Stimulated activated CD4-positive, alpha-beta T cell treated with anti-CD3 and anti-CD28 coated beads, Interleukin-1b, Interleukin-23, amount 100 ng/mL, for 48 hours (primary cell): ENCODE measurements around the gene GEMIN4.
"Not testable (repeated sequence)": the region's sequence is repeated elsewhere in the genome, so short reads cannot be mapped to it uniquely, and the experiment has no call there.

Experiments
- DNase-seq: peaks from one replicate; pipeline ENCODE4 v3.0.0-alpha.2; 2020

GEMIN4 gene

GRCh38 chr17:752002-752619 is at the start of gene GEMIN4:
Gene GEMIN4 (minus strand): TSS chr17:752264. CDS start chr17:752142, 122 bp downstream.
- DNase-seq: peak; percentile 97

- no peak for DNase-seq
Observed at GRCh38 chr17:801660-802059, 49.6 kb upstream of the GEMIN4 start.

- no peak for DNase-seq
Observed at GRCh38 chr17:800446-801242, 48.6 kb upstream of the GEMIN4 start.

GRCh38 chr17:799261-799660 is 47.2 kb upstream of the GEMIN4 start:
- no peak for DNase-seq

- no peak for DNase-seq
Observed at GRCh38 chr17:798246-798645, 46.2 kb upstream of the GEMIN4 start.

- DNase-seq: no peak
Observed at GRCh38 chr17:797236-797840, 45.3 kb upstream of the GEMIN4 start.

GRCh38 chr17:796609-797008 is 44.5 kb upstream of the GEMIN4 start:
- DNase-seq: no peak

- DNase-seq: no peak
Observed at GRCh38 chr17:795721-796120, 43.7 kb upstream of the GEMIN4 start.

GRCh38 chr17:795276-795675 is 43.2 kb upstream of the GEMIN4 start:
- DNase-seq: no peak

GRCh38 chr17:794876-795275 is 42.8 kb upstream of the GEMIN4 start:
- DNase-seq: peak; percentile 38

GRCh38 chr17:792277-792676 is 40.2 kb upstream of the GEMIN4 start:
- no peak for DNase-seq

- no peak for DNase-seq
Observed at GRCh38 chr17:791829-792228, 39.8 kb upstream of the GEMIN4 start.

- not testable (repeated sequence) for DNase-seq
Observed at GRCh38 chr17:790874-791247, 38.8 kb upstream of the GEMIN4 start.

- DNase-seq: not testable (repeated sequence)
Observed at GRCh38 chr17:789931-790873, 38.1 kb upstream of the GEMIN4 start.

- DNase-seq: no peak
Observed at GRCh38 chr17:789160-789840, 37.2 kb upstream of the GEMIN4 start.

GRCh38 chr17:788551-788950 is 36.5 kb upstream of the GEMIN4 start:
- DNase-seq: no peak

- no peak for DNase-seq
Observed at GRCh38 chr17:787641-788221, 35.7 kb upstream of the GEMIN4 start.

GRCh38 chr17:785901-786300 is 33.8 kb upstream of the GEMIN4 start:
- not testable (repeated sequence) for DNase-seq

- DNase-seq: peak; percentile 21
Observed at GRCh38 chr17:784143-784542, 32.1 kb upstream of the GEMIN4 start.

- DNase-seq: peak; percentile 92
Observed at GRCh38 chr17:781805-782731, 30.0 kb upstream of the GEMIN4 start, which contains the start of the genes GLOD4 and MRM3. Gene GLOD4 (minus strand): TSS chr17:782280. CDS start chr17:782255, 25 bp downstream. Gene MRM3 (plus strand): TSS chr17:782353. CDS start chr17:782379, 26 bp downstream.

- no peak for DNase-seq
Observed at GRCh38 chr17:778096-778495, 26.0 kb upstream of the GEMIN4 start.
